CD1c-positive myeloid dendritic cell (primary cell): ENCODE data around the gene ADISSP.
A peak's percentile ranks its signal among the peaks of the same experiment; 100 is the strongest.
"Not testable (repeated sequence)": the region's sequence is repeated elsewhere in the genome, so short reads cannot be mapped to it uniquely, and the experiment has no call there.

Experiments
- DNase-seq: peaks from one replicate; pipeline ENCODE4 v3.0.0-alpha.2; 2016; ENCODE audit errors: extremely low spot score

ADISSP gene

GRCh38 chr20:3797592-3798372, 30.2 kb upstream of the ADISSP start:
- no peak for DNase-seq

- DNase-seq = no peak
Measured at GRCh38 chr20:3797226-3797545, 29.6 kb upstream of the ADISSP start.

DNA sequence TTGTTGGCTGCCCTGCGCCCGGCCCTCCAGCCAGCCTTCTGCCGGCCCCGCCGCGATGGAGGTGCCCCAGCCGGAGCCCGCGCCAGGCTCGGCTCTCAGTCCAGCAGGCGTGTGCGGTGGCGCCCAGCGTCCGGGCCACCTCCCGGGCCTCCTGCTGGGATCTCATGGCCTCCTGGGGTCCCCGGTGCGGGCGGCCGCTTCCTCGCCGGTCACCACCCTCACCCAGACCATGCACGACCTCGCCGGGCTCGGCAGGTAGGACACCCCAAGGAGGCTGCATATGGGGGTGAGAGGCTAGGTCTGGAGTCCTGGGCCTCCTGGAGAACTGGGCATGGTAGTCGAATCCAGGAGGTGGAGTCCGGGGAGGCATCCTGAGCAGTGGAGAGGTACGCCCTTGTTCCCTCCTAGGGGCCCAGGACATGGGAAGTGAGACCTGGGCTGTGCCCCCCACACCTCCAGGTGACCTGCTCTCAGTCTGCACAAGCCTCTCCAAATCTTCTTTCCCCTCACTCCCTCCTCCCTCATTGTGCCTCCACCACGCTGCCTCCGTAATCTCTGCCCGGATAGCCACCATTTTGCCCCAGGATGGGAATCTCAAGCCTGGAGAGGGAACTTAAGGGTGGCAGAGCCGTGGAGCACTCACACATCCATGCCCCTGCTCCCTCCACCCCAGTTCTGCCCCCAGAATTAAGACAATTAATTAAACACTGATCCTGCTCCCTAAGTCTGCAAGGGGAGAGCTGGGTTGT, 29.1 kb upstream of the ADISSP start:
- DNase-seq = no peak

DNA sequence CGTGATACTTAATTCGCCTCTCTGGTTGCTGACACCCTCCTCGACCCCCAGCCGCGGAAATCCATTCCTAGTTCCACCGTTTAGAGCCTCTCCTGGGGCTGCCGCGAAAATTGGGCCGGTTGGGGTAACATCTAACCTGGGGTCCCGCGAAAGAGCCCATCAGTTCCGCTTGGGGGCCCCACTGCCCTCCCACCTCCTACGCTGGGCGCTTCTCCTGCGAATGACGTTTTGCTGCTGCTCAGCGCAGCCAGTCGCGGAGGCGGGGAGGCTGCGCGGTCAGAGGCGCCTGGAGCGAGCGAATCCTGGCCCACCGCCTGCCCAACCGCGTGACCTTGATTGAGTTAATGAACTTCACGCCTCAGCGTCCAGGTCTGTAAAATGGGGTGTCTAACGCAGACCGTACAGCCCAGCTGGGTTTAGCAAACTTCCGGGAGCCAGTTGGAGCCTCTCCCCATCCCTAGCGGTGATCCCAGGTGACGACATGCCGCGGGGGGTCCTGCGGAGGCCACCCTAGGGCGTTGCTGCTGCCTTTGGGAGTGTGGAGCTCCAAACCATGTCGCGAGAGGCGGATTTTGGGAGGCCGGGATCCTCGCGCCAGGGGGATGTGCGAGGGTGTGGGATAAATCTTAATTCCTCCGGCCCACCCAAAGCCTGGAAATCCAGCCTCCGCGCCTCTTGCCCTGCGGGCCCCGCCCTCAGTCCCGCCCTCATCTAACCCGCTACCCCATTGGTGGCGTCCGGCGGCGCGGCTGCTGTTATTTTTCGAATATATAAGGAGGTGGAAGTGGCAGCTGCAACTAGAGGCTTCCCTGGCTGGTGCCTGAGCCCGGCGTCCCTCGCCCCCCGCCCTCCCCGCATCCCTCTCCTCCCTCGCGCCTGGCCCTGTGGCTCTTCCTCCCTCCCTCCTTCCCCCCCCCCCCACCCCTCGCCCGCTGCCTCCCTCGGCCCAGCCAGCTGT, 28.2 kb upstream of the ADISSP start, which contains the start of gene CDC25B:
CDC25B (plus strand) TSS at position 800 of the 958 bp plus-strand sequence. CDS start 222 bp downstream, outside the sequence.
- DNase-seq = peak; percentile 91

DNA sequence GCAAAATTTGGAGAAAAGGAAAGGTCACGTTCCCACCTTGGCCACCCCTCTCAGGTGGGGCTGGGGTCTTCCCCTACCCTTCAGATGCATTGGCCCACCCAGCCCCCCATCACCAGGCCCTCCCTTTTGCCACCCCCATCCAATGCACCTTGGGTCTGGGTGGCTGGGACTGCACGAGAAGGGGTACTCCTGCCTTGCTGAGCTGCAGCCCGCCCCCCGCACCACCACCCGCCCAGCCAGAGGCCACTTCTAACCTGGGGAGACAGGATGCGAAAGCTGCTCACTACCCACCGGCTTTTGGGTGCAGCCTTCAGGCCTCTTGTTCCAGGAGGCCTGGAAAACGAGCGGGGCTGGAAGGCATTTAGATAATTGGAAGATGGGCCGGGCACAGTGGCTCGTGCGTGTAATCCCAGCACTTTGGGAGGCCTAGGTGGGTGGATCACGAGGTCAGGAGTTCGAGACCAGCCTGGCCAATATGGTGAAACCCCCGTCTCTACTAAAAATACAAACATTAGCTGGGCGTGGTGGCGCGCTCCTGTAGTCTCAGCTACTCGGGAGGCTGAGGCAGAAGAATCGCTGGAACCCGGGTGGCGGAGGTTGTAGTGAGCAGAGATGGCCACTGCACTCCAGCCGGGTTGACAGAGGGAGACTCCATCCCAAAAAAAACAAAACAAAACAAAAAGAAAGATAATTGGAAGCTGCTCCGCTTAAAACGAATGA, 27.3 kb upstream of the ADISSP start:
- no peak for DNase-seq

DNA sequence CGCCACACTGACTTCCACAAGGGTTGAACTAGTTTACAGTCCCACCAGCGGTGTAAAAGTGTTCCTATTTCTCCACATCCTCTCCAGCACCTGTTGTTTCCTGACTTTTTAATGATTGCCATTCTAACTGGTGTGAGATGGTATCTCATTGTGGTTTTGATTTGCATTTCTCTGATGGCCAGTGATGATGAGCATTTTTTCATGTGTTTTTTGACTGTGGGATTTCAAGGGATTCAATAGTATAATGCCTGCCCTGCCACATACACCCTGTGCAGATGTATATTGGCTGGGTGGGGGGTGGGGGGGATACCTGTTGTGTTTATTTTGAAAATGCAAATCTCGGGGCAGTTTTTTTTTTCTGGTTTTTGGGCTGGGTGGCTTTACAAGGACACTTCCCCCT, 26.6 kb upstream of the ADISSP start:
- not testable (repeated sequence) for DNase-seq

- DNase-seq = not testable (repeated sequence)
Measured at GRCh38 chr20:3789201-3789600, 21.6 kb upstream of the ADISSP start.

DNA sequence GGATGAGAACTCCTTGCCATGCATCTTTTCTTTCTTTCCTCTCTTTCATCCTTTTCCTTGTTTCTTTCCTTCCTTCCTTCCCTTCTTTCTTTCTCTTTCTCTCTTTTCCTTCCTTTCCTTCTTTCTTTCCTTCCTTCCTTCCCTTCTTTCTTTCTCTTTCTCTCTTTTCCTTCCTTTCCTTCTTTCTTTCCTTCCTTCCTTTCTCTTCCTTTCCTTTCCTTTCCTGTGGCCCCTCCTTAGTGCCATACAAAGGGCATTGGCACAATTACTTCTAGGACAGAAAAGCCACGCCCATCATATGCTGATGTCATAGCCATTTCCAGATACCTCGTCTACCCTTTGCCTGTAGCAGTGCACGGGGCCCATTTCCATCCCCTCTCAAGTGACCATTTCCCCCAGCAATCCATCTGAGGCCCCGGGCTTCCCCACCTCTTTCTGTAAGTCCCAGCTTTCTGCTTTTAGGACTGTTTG, 21.2 kb upstream of the ADISSP start:
- no peak for DNase-seq

GRCh38 chr20:3787324-3788014, 19.9 kb upstream of the ADISSP start:
- no peak for DNase-seq

GRCh38 chr20:3786665-3787323, 19.2 kb upstream of the ADISSP start, which contains the start of gene CENPB:
TSS of gene CENPB (minus strand) at chr20:3786740. CDS start at chr20:3786483, 257 bp downstream.
- peak; percentile 96 for DNase-seq

DNA sequence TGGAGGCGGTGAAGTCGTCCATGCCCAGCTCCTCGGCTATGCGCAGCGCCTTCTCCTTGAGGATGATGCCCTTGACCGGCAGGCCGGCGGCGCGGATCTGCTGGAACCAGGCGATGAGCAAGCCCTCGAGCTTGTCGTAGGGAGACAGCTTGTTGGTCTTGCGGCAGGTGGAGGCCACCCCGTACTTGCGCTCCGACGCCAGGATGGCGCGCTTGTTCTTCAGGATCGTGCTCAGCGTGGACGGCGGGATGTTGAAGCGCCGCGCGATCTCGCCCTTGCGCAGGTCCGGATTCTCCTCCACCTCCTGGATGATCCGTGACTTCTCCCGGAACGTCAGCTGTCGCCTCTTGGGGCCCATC, 18.6 kb upstream of the ADISSP start:
- peak; percentile 48 for DNase-seq

DNA sequence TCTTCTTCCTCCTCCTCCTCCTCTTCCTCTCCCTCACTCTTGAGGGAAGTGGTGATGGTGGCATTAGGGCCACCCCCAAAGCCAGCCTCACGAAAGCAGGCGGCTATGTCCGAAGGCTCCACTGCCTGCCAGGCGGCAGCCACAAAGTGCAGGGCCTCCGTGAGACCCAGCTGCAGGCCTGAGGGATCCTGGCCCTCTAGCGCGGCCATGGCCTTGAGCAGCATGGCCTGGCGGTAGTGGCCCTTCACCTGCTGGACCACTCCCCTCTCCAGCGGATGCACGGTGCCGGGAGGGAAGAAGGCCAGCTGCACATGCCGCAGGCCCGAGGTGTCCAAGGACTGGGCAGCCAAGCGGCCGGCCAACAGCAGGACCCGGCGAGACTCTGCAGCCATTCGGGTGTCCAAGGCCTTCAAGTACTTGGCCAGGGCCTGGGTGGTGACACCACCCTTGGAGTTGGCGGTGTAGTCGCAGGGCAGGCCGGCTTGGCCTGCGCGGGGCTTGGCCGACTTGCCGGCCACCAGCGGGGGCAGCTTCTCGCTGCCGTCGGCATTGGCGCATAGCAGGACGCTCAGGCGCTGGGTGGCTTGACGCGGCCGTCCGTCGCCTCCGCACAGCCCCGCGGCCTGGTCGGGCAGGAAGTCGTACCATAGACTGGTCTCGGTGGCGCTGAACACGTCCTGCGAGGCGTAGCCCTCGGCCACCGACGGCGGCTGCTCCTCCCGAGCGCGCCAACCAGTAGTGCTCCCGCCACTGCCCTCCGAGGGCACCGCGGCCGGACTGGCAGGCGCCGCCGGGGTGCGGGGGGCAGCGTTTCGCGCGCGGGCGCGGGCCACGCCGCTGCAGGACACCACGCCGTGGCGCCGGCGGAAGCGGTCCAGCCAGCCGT, 17.9 kb upstream of the ADISSP start:
- no peak for DNase-seq

DNA sequence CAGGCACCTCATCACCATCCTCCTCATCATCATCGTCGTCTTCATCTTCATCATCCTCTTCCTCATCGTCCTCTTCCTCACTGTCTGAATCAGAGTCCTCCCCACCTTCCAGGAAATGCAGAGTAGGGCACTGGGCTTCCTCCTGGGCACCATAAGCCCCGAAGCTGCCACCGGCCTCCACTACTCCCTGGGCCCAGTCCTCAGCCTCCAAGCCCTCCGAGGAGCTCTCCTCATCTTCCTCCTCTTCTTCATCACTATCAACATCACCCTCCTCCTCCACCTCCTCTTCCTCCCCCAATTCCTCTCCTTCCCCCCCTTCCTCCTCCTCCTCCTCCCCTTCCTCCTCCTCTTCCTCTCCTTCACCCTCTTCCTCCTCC, 17.3 kb upstream of the ADISSP start:
- DNase-seq = no peak

- DNase-seq = no peak
Measured at GRCh38 chr20:3784216-3784853, 16.8 kb upstream of the ADISSP start.

- no peak for DNase-seq
Measured at GRCh38 chr20:3783511-3784195, 16.1 kb upstream of the ADISSP start.

DNA sequence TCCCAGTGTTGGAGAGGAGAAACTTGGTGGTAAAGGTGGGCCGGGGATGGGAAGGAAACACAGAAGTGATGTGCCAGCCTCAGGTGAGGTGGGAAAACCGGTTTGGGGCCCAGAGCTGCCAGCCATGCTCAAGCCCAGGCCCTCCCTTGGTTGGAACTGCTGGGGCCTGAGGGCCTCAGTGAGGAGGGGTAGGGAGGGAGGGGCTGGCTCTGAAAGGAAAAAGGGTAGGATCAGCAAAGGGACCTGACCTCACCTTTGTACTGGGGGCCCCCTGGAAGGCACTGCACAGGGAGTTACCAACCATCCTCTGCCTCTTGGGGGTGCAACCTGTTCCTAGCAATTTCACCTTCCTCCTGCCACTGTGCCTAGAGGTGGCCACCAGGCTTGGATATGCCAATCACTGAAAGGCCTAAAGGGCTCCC, 15.5 kb upstream of the ADISSP start:
- DNase-seq = no peak

- DNase-seq = no peak
Measured at GRCh38 chr20:3782597-3782996, 15.0 kb upstream of the ADISSP start.
